Immature natural killer cell (primary cell): ENCODE measurements around the gene STX1B. TPM values are rescaled to one million over a fixed set of nuclear protein-coding genes. Genes with fewer than 3 reads are reported as not detected.
A peak's percentile ranks its signal among the peaks of the same experiment; 100 is the strongest.
"Not testable (repeated sequence)": the region's sequence is repeated elsewhere in the genome, so short reads cannot be mapped to it uniquely, and the experiment has no call there.

Source experiments
- DNase-seq, 3 donors: peaks; one replicate each; pipeline ENCODE4 v3.0.0; 2022; ENCODE audit warnings: mixed read lengths in 1 of 3
- H3K27ac Mint-ChIP-seq, 6 donors: one replicate each; pipeline ENCODE4 v1.8.0; 2020; ENCODE audit warnings: mixed read lengths in 6 of 6, mild to moderate bottlenecking in 5 of 6, inconsistent platforms in 4 of 6, moderate library complexity in 3 of 6
- H3K27me3 Mint-ChIP-seq, 3 donors: one replicate each; pipeline ENCODE4 v1.8.0; 2020 to 2021; ENCODE audit warnings: low read depth in 3 of 3, mild to moderate bottlenecking in 3 of 3, mixed read lengths in 3 of 3, moderate library complexity in 3 of 3, inconsistent platforms in 1 of 3
- H3K36me3 Mint-ChIP-seq, 3 donors: one replicate each; pipeline ENCODE4 v1.8.0; 2020; ENCODE audit warnings: mixed read lengths in 3 of 3, inconsistent platforms in 2 of 3, mild to moderate bottlenecking in 2 of 3
- H3K4me1 Mint-ChIP-seq, 2 donors: one replicate each; pipeline ENCODE4 v1.8.0; 2020; ENCODE audit warnings: inconsistent platforms in 2 of 2, mild to moderate bottlenecking in 2 of 2, mixed read lengths in 2 of 2, moderate library complexity in 1 of 2
- H3K4me3 Mint-ChIP-seq, 5 donors: one replicate each; pipeline ENCODE4 v1.8.0; 2020; ENCODE audit warnings: mild to moderate bottlenecking in 5 of 5, mixed read lengths in 5 of 5, inconsistent platforms in 3 of 5, moderate library complexity in 3 of 5
- H3K9me3 Mint-ChIP-seq, 6 donors: one replicate each; pipeline ENCODE4 v1.8.0; 2020; ENCODE audit warnings: mild to moderate bottlenecking in 6 of 6, mixed read lengths in 6 of 6, inconsistent platforms in 4 of 6, moderate library complexity in 3 of 6
- polyA plus RNA-seq, 3 donors: library from polyadenylated mRNA; unstranded; fragments of 300-500 nt; fragmentation: Illumina TruSeq; gene quantifications; one replicate each; pipeline ENCODE4 v1.2.3, GENCODE V29; 2021

The STX1B gene
- polyA plus RNA-seq, 3 donors from 2014 or later: not detected

- peaks cover 15 to 18% of the 10 kb centered on the region in 2 donors for H3K4me1 Mint-ChIP-seq
- H3K36me3 Mint-ChIP-seq: no peaks in the 10 kb centered on the region
- no peak overlapping the region for H3K4me3 Mint-ChIP-seq
- H3K27me3 Mint-ChIP-seq: peaks cover 15 to 19% (median 18%) of the 10 kb centered on the region in 3 donors
- H3K27ac Mint-ChIP-seq: peak overlapping the region in 1 of 6 donors; percentile 17
- DNase-seq: no peak
- peaks cover 0 to 2% (median 0%) of the 10 kb centered on the region in 6 donors for H3K9me3 Mint-ChIP-seq
Measured at GRCh38 chr16:31029272-31029671, 18.8 kb upstream of the STX1B start.

GRCh38 chr16:31025339-31025738 is 14.9 kb upstream of the STX1B start:
- H3K9me3 Mint-ChIP-seq: no peaks in the 10 kb centered on the region
- DNase-seq: no peak
- peaks cover 1 to 3% (median 3%) of the 10 kb centered on the region in 3 donors for H3K27me3 Mint-ChIP-seq
- H3K36me3 Mint-ChIP-seq: no peaks in the 10 kb centered on the region
- no peak overlapping the region for H3K4me3 Mint-ChIP-seq
- peak overlapping the region in 3 of 6 donors; percentile 50 to 62 (median 60) for H3K27ac Mint-ChIP-seq
- no peaks in the 10 kb centered on the region for H3K4me1 Mint-ChIP-seq

- no peaks in the 10 kb centered on the region for H3K9me3 Mint-ChIP-seq
- H3K27ac Mint-ChIP-seq: no peak overlapping the region
- DNase-seq: no peak
- H3K27me3 Mint-ChIP-seq: peaks cover 1 to 6% (median 3%) of the 10 kb centered on the region in 3 donors
- no peaks in the 10 kb centered on the region for H3K4me1 Mint-ChIP-seq
- no peak overlapping the region for H3K4me3 Mint-ChIP-seq
- no peaks in the 10 kb centered on the region for H3K36me3 Mint-ChIP-seq
Measured at GRCh38 chr16:31023627-31024226, 13.3 kb upstream of the STX1B start.

GRCh38 chr16:31023252-31023602 is 12.8 kb upstream of the STX1B start:
- H3K4me3 Mint-ChIP-seq: no peak overlapping the region
- DNase-seq: no peak
- no peaks in the 10 kb centered on the region for H3K9me3 Mint-ChIP-seq
- no peaks in the 10 kb centered on the region for H3K36me3 Mint-ChIP-seq
- H3K4me1 Mint-ChIP-seq: no peaks in the 10 kb centered on the region
- H3K27ac Mint-ChIP-seq: no peak overlapping the region
- H3K27me3 Mint-ChIP-seq: peaks cover 1 to 6% (median 3%) of the 10 kb centered on the region in 3 donors

- H3K36me3 Mint-ChIP-seq: no peaks in the 10 kb centered on the region
- no peaks in the 10 kb centered on the region for H3K4me1 Mint-ChIP-seq
- DNase-seq: no peak
- no peak overlapping the region for H3K27ac Mint-ChIP-seq
- H3K27me3 Mint-ChIP-seq: peaks cover 3 to 6% (median 3%) of the 10 kb centered on the region in 3 donors
- H3K9me3 Mint-ChIP-seq: no peaks in the 10 kb centered on the region
- no peak overlapping the region for H3K4me3 Mint-ChIP-seq
Measured at GRCh38 chr16:31022544-31023251, 12.3 kb upstream of the STX1B start.

- no peaks in the 10 kb centered on the region for H3K4me1 Mint-ChIP-seq
- H3K27ac Mint-ChIP-seq: no peak overlapping the region
- H3K27me3 Mint-ChIP-seq: peaks cover 3 to 5% (median 4%) of the 10 kb centered on the region in 3 donors
- DNase-seq: no peak
- H3K9me3 Mint-ChIP-seq: no peaks in the 10 kb centered on the region
- no peak overlapping the region for H3K4me3 Mint-ChIP-seq
- H3K36me3 Mint-ChIP-seq: no peaks in the 10 kb centered on the region
Measured at GRCh38 chr16:31020536-31020935, 10.1 kb upstream of the STX1B start.

GRCh38 chr16:31017756-31018155 is 7.3 kb upstream of the STX1B start:
- not testable (repeated sequence) for H3K36me3 Mint-ChIP-seq, H3K27ac Mint-ChIP-seq, DNase-seq, H3K4me3 Mint-ChIP-seq, H3K4me1 Mint-ChIP-seq, H3K9me3 Mint-ChIP-seq
- H3K27me3 Mint-ChIP-seq: peaks cover 8 to 12% (median 9%) of the 10 kb centered on the region in 3 donors

- Mint-ChIP-seq H3K27ac (peak overlapping the region in 1 of 6 donors; percentile 28), H3K27me3 (peaks cover 17 to 19% (median 17%) of the 10 kb centered on the region in 3 donors)
Measured at GRCh38 chr16:31016018-31016417, 5.6 kb upstream of the STX1B start.

GRCh38 chr16:31013292-31013691 is 2.9 kb upstream of the STX1B start:
- not testable (repeated sequence) for H3K4me3 Mint-ChIP-seq
- H3K27ac Mint-ChIP-seq: peak overlapping the region in 1 of 6 donors; percentile 80

More at GRCh38 chr16:31016018-31016417, 5.6 kb upstream of the STX1B start:
- Mint-ChIP-seq H3K9me3 (no peaks in the 10 kb centered on the region), H3K4me3 (no peak overlapping the region), H3K4me1 (peaks cover 0 to 4% of the 10 kb centered on the region in 2 donors), H3K36me3 (no peaks in the 10 kb centered on the region)
- DNase-seq: no peak

GRCh38 chr16:31011815-31012214 is 1.4 kb upstream of the STX1B start:
- H3K27ac Mint-ChIP-seq, H3K9me3 Mint-ChIP-seq, H3K4me1 Mint-ChIP-seq, H3K36me3 Mint-ChIP-seq, DNase-seq: not testable (repeated sequence)
- peak overlapping the region in 3 of 5 donors; percentile 1 to 27 (median 21) for H3K4me3 Mint-ChIP-seq
- H3K27me3 Mint-ChIP-seq: peaks cover 15 to 25% (median 17%) of the 10 kb centered on the region in 3 donors

More at GRCh38 chr16:31013292-31013691, 2.9 kb upstream of the STX1B start:
- H3K9me3 Mint-ChIP-seq, DNase-seq, H3K36me3 Mint-ChIP-seq, H3K4me1 Mint-ChIP-seq: not testable (repeated sequence)
- peaks cover 14 to 25% (median 20%) of the 10 kb centered on the region in 3 donors for H3K27me3 Mint-ChIP-seq

GRCh38 chr16:31009894-31010584 is 399 bp downstream of the STX1B start:
- peaks cover 0 to 2% (median 0%) of the 10 kb centered on the region in 6 donors for H3K9me3 Mint-ChIP-seq
- peak overlapping the region in 1 of 6 donors; percentile 34 for H3K27ac Mint-ChIP-seq
- H3K27me3 Mint-ChIP-seq: peaks cover 14 to 26% (median 17%) of the 10 kb centered on the region in 3 donors
- no peak for DNase-seq
- H3K36me3 Mint-ChIP-seq: no peaks in the 10 kb centered on the region
- peaks cover 0 to 10% of the 10 kb centered on the region in 2 donors for H3K4me1 Mint-ChIP-seq
- H3K4me3 Mint-ChIP-seq: peak overlapping the region in 3 of 5 donors; percentile 23 to 47 (median 40)

GRCh38 chr16:31009120-31009519 is 1.3 kb downstream of the STX1B start:
- peaks cover 0 to 2% (median 0%) of the 10 kb centered on the region in 6 donors for H3K9me3 Mint-ChIP-seq
- no peak overlapping the region for H3K4me3 Mint-ChIP-seq
- H3K27me3 Mint-ChIP-seq: peaks cover 12 to 25% (median 16%) of the 10 kb centered on the region in 3 donors
- peaks cover 0 to 10% of the 10 kb centered on the region in 2 donors for H3K4me1 Mint-ChIP-seq
- H3K36me3 Mint-ChIP-seq: no peaks in the 10 kb centered on the region
- H3K27ac Mint-ChIP-seq: peak overlapping the region in 1 of 6 donors; percentile 36
- no peak for DNase-seq

GRCh38 chr16:31008551-31008950 is 1.9 kb downstream of the STX1B start:
- H3K9me3 Mint-ChIP-seq: peaks cover 0 to 2% (median 0%) of the 10 kb centered on the region in 6 donors
- no peak overlapping the region for H3K27ac Mint-ChIP-seq
- H3K4me3 Mint-ChIP-seq: no peak overlapping the region
- no peaks in the 10 kb centered on the region for H3K36me3 Mint-ChIP-seq
- H3K27me3 Mint-ChIP-seq: peaks cover 10 to 24% (median 15%) of the 10 kb centered on the region in 3 donors
- peaks cover 0 to 10% of the 10 kb centered on the region in 2 donors for H3K4me1 Mint-ChIP-seq
- no peak for DNase-seq

- H3K4me1 Mint-ChIP-seq: peaks cover 0 to 10% of the 10 kb centered on the region in 2 donors
- H3K9me3 Mint-ChIP-seq: peaks cover 0 to 2% (median 0%) of the 10 kb centered on the region in 6 donors
- no peak overlapping the region for H3K4me3 Mint-ChIP-seq
- H3K27me3 Mint-ChIP-seq: peaks cover 9 to 28% (median 11%) of the 10 kb centered on the region in 3 donors
- H3K36me3 Mint-ChIP-seq: no peaks in the 10 kb centered on the region
- H3K27ac Mint-ChIP-seq: no peak overlapping the region
- DNase-seq: no peak
Measured at GRCh38 chr16:31008149-31008548, 2.3 kb downstream of the STX1B start.
